ENCODE measurements around the gene ARHGAP10.

Gene ARHGAP10

DNA sequence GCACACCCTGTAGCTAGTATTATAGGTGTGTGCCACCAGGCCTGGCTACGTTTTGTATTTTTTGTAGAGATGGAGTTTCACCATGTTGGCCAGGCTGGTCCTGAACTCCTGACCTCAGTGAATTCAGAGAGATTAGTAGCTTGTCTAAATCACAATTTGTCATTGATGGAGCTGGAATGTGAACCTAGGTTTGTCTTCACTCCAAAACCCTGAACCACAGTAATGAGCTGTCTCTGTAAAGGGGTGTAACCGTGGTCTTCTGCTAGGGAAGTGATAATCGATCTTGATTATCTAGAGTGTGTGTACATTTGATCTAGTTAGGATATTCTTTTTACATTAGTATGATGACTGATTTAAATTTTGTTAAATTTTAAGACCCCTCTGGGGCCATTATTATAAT lies 8.3 kb downstream of the ARHGAP10 start:
- TF ChIP-seq, protein P1, sequence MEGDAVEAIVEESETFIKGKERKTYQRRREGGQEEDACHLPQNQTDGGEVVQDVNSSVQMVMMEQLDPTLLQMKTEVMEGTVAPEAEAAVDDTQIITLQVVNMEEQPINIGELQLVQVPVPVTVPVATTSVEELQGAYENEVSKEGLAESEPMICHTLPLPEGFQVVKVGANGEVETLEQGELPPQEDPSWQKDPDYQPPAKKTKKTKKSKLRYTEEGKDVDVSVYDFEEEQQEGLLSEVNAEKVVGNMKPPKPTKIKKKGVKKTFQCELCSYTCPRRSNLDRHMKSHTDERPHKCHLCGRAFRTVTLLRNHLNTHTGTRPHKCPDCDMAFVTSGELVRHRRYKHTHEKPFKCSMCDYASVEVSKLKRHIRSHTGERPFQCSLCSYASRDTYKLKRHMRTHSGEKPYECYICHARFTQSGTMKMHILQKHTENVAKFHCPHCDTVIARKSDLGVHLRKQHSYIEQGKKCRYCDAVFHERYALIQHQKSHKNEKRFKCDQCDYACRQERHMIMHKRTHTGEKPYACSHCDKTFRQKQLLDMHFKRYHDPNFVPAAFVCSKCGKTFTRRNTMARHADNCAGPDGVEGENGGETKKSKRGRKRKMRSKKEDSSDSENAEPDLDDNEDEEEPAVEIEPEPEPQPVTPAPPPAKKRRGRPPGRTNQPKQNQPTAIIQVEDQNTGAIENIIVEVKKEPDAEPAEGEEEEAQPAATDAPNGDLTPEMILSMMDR (IDR thresholded peaks at IDR 0.05; ENCODE audit: insufficient read depth, missing control alignments) = no peak
- DNase-seq (ENCODE audit: insufficient read length, low spot score) = no peak
- FAIRE-seq = no peak

DNA sequence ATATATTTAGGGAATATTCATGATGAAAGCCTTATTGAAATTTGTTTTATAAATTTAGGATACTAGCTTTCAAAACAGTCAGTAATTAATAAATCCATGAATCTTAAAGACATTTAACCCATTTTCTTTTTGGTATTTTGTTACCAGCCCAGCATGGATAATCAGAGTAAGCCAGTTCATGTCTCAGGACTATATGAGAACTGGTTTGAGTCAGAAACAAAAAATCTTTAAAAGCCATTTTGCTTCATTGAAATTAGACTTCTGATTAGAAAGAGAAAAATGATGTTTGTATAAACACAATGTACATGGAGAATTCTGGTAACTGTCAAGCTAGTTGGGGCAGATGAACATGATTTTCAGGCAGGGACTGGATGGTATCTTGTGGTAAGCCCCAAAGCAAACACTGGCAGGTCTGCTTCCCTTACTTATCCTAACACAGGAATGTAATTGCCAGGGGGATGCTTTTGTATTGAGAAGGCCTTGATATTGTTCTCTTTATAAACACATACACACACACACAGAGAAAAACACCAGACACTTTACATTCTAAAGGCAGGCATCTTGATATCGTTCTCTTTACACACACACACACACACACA lies 9.4 kb downstream of the ARHGAP10 start:
- TF ChIP-seq, protein P1 (IDR thresholded peaks at IDR 0.05; ENCODE audit: insufficient read depth, missing control alignments) = no peak
- DNase-seq (ENCODE audit: insufficient read length, low spot score) = no peak
- no peak for FAIRE-seq

DNA sequence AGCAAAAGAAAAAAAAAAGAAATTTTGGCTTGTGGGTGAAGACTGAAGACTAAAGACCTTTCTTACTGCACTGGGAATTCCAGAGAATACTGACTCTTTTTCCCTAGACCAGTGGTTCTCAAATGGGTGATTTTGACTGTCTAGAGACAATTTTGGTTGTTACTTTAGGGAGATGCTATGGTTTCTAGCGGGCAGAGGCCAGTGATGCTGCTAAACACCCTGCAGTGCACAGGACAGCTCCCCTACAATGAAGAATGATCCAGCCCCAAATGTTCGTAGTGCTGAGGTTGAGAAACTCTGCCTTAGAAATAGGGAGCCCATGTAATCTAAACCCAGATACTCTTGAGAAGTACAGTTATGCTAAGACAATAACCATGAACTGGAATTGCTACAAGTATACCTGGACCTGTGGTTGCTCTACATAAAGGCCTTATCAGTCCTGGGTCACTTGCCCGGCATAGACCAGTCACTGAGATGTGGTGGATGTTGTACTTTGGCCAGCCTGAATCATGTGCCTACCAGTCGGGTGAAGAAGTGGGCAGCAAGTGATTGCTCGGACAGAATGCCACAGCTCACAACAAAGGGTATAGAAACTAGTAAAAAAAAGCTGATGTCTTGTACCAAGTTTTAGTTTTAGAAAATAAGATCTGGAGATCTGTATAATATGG lies 16.0 kb downstream of the ARHGAP10 start:
- FAIRE-seq (no peak), DNase-seq (ENCODE audit: insufficient read length, low spot score) (no peak)
- TF ChIP-seq, protein P1 (IDR thresholded peaks at IDR 0.05; ENCODE audit: insufficient read depth, missing control alignments) = no peak

DNA sequence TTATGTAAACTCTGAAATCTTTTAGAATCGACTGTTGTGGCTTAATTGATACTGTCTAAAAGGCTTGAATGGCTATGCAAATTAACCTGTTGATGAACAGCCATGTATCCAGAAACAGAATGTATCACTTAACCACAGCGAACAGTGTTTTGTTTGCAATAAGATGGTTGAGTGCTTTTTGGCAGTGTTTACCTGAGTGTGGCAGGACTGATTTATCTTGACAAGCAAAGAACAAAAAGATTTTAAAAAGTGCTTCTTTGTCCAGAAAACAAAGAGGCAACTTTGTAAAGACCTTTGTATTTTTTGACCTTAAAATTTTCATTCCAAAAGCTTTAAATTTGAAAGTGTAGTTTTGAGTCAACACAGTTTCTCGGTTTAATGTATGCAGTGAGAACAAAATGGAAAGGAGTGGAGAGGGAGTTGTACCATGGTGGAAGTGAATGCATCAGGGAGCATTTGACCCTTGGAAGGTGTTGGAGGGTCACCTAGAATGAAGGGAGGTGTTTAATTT lies 18.0 kb downstream of the ARHGAP10 start:
- TF ChIP-seq, protein P1 (IDR thresholded peaks at IDR 0.05; ENCODE audit: insufficient read depth, missing control alignments) = no peak
- FAIRE-seq (no peak), DNase-seq (ENCODE audit: insufficient read length, low spot score) (no peak)

DNA sequence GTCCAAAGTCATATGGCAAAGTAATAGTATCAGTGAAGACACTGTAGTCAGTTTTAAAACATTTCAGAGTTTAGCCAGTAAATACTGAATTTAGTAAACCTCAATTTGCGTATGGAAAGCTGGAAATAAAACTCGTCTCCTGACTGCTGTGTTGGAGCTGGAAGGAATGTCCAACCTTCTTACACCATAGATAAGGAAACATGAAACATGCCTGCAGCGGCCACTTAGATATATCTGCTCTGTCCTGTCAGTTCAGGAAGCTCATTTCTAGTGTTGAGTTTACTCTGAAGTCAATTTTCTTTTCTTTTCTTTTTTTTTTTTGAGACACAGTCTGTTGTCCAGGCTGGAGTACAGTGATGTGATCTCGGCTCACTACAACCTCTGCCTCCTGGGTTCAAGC lies 21.2 kb downstream of the ARHGAP10 start:
- TF ChIP-seq, protein P1 (IDR thresholded peaks at IDR 0.05; ENCODE audit: insufficient read depth, missing control alignments) = no peak
- no peak for FAIRE-seq
- no peak for DNase-seq (ENCODE audit: insufficient read length, low spot score)

DNA sequence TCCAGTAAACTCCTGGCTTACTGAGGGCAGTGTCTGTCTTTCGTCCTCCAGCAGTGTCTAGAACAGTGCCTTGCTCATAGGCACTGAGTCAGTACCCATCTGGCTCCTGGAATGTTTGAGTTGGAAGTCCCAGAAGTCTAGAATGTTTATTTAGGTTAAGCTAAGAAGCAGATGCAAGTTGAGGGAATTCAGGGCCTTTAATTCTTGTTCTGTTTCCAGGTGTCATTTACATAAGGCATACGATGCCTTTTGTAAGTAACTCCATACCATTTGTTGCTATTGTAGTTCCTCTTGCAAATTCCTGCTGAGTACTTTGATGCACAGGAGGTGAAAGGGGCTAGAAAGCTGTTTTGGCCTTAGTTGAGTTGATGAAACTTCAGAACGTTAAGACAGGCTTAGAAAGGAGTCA lies 22.2 kb downstream of the ARHGAP10 start:
- TF ChIP-seq, protein P1 (IDR thresholded peaks at IDR 0.05; ENCODE audit: insufficient read depth, missing control alignments) = no peak
- FAIRE-seq (no peak), DNase-seq (ENCODE audit: insufficient read length, low spot score) (no peak)

All from D721Med (cell line).